Immature natural killer cell (primary cell): Measurements from ENCODE around the gene RETSAT. TPM values are rescaled to one million over a fixed set of nuclear protein-coding genes. Genes with fewer than 3 reads are reported as not detected.
"Not testable (repeated sequence)": the region's sequence is repeated elsewhere in the genome, so short reads cannot be mapped to it uniquely, and the experiment has no call there.

Experiments used
- DNase-seq, 3 donors: peaks; one replicate each; pipeline ENCODE4 v3.0.0; 2022; ENCODE audit warnings: mixed read lengths in 1 of 3
- H3K27ac Mint-ChIP-seq, 6 donors: one replicate each; pipeline ENCODE4 v1.8.0; 2020; ENCODE audit warnings: mixed read lengths in 6 of 6, mild to moderate bottlenecking in 5 of 6, inconsistent platforms in 4 of 6, moderate library complexity in 3 of 6
- H3K27me3 Mint-ChIP-seq, 3 donors: one replicate each; pipeline ENCODE4 v1.8.0; 2020 to 2021; ENCODE audit warnings: low read depth in 3 of 3, mild to moderate bottlenecking in 3 of 3, mixed read lengths in 3 of 3, moderate library complexity in 3 of 3, inconsistent platforms in 1 of 3
- H3K36me3 Mint-ChIP-seq, 3 donors: one replicate each; pipeline ENCODE4 v1.8.0; 2020; ENCODE audit warnings: mixed read lengths in 3 of 3, inconsistent platforms in 2 of 3, mild to moderate bottlenecking in 2 of 3
- H3K4me1 Mint-ChIP-seq, 2 donors: one replicate each; pipeline ENCODE4 v1.8.0; 2020; ENCODE audit warnings: inconsistent platforms in 2 of 2, mild to moderate bottlenecking in 2 of 2, mixed read lengths in 2 of 2, moderate library complexity in 1 of 2
- H3K4me3 Mint-ChIP-seq, 5 donors: one replicate each; pipeline ENCODE4 v1.8.0; 2020; ENCODE audit warnings: mild to moderate bottlenecking in 5 of 5, mixed read lengths in 5 of 5, inconsistent platforms in 3 of 5, moderate library complexity in 3 of 5
- H3K9me3 Mint-ChIP-seq, 6 donors: one replicate each; pipeline ENCODE4 v1.8.0; 2020; ENCODE audit warnings: mild to moderate bottlenecking in 6 of 6, mixed read lengths in 6 of 6, inconsistent platforms in 4 of 6, moderate library complexity in 3 of 6
- polyA plus RNA-seq, 3 donors: library from polyadenylated mRNA; unstranded; fragments of 300-500 nt; fragmentation: Illumina TruSeq; gene quantifications; one replicate each; pipeline ENCODE4 v1.2.3, GENCODE V29; 2021

RETSAT gene
- polyA plus RNA-seq, 3 donors from 2014 or later: 13.7 to 28.1 (median 23.4) TPM

DNA sequence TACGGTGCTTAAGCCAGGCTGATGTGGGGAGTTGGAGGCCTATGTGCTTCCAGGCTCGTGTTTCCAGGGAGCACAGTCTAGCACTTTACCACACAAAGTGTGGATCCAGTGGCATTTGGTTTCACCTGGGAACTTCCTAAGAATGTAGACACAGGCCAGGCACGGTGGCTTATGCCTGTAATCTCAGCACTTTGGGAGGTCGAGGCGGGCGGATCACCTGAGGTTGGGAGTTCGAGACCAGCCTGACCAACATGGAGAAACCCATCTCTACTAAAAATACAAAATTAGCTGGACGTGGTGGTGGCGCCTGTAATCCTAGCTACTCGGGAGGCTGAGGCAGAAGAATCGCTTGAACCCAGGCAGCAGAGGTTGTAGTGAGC lies 30.4 kb downstream of the RETSAT start:
- not testable (repeated sequence) for DNase-seq, H3K9me3 Mint-ChIP-seq
- Mint-ChIP-seq H3K27ac (peak overlapping the region in 5 of 6 donors; percentile 24 to 100 (median 44)), H3K4me3 (peak overlapping the region; percentile 96 to 98 (median 97)), H3K27me3 (peaks cover 7 to 23% (median 13%) of the 10 kb centered on the region in 3 donors), H3K36me3 (peaks cover 40 to 64% (median 54%) of the 10 kb centered on the region in 3 donors), H3K4me1 (peaks cover 88 to 92% of the 10 kb centered on the region in 2 donors)

DNA sequence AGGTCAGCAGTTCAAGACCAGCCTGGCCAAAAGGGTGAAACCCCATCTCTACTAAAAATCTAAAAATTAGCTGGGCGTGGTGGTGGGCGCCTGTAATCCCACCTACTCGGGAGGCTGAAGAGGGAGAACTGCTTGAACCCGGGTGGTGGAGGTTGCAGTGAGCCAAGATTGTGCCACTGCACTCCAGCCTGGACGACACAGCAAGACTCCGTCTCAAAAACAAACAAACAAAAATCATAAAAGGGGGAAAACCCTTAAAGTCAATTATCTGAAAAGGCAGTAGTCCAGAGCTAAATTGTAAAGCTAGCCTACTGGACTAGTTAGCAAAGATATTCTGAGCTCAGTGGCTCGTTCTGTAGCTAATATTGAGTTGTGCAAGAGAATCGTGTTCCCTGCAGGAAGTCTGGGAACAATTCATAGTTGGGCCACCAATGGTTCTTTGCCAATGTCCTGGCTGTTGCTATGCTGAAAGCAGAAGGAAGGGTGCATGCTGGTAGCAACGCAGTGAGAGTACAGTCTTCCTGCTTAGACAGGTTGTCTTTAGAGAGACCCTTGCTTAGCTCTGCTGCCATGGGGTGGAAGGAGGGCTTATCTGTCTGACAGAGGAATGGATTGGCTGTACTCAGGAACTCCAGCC lies 30.9 kb downstream of the RETSAT start:
- no peaks in the 10 kb centered on the region for H3K9me3 Mint-ChIP-seq
- peaks cover 40 to 69% (median 59%) of the 10 kb centered on the region in 3 donors for H3K36me3 Mint-ChIP-seq
- peak overlapping the region; percentile 66 to 98 (median 96) for H3K4me3 Mint-ChIP-seq
- peaks cover 89 to 92% of the 10 kb centered on the region in 2 donors for H3K4me1 Mint-ChIP-seq
- DNase-seq: no peak
- peaks cover 5 to 23% (median 13%) of the 10 kb centered on the region in 3 donors for H3K27me3 Mint-ChIP-seq
- peak overlapping the region in 5 of 6 donors; percentile 24 to 100 (median 44) for H3K27ac Mint-ChIP-seq

DNA sequence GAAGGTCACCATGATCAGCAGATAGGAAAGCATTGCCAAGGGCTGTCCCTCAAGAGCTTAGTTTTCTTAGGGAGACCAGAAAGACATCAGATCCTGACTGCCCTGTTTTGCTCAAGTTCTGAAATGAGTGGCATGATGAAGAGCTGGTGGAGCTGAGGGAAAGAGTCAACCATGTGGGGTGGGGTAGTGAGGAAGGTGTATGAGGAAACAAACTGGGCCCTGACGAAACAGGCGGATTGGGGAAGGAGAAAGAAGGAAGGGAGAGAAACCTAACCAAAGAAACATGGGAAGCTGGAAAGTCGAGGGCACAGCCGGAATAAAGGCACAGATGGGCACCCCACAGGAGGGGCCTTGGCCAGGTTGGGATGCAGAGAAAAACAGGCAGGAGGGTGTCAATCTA lies 34.5 kb downstream of the RETSAT start:
- peaks cover 30 to 68% (median 44%) of the 10 kb centered on the region in 3 donors for H3K36me3 Mint-ChIP-seq
- peaks cover 72 to 77% of the 10 kb centered on the region in 2 donors for H3K4me1 Mint-ChIP-seq
- peaks cover 0 to 3% (median 0%) of the 10 kb centered on the region in 3 donors for H3K27me3 Mint-ChIP-seq
- peak overlapping the region in 5 of 6 donors; percentile 47 to 88 (median 70) for H3K27ac Mint-ChIP-seq
- no peaks in the 10 kb centered on the region for H3K9me3 Mint-ChIP-seq
- no peak for DNase-seq
- peak overlapping the region in 3 of 5 donors; percentile 7 to 48 (median 11) for H3K4me3 Mint-ChIP-seq

DNA sequence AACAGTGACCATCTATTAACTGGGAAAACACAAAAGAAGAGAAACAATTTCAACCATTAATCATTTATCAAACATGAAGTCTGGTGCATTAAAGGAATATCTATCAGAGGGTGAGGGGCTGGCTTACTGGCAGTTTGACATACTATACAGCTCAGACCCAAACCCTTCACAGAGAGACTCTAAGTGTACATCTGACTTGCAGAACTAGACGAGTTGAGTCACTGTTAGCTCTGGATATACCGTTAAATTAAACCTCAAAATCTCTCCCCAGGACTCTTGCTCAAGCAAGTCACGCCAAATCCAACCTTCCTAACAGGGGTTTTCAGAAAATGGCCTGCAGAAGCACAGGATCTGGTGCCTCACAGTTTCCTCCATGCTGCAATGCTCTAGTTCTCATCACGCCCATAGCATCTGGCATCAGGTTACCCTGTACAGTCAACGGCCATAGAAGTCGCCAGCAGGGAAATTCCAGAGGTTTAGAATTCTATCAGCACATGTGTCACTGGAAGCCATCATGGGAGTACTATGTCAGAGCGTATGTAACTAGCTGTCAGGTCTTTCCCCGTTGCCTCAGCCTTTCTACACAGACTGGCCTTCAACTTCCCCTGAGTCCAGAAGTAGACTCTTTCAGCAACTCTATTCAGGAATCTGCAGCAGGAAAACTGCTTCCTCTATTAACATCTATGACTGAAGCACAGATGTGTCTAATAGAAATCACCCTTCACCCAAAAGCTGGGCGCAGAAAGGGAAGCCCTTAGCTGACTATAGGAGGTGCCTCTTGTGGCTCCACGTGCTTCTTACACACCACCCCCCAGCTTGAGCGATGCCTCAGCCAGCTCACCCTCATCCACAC lies 35.9 kb downstream of the RETSAT start:
- Mint-ChIP-seq H3K36me3 (peaks cover 26 to 65% (median 37%) of the 10 kb centered on the region in 3 donors), H3K27ac (peak overlapping the region in 5 of 6 donors; percentile 13 to 76 (median 73)), H3K4me1 (peaks cover 61 to 69% of the 10 kb centered on the region in 2 donors), H3K9me3 (no peaks in the 10 kb centered on the region), H3K27me3 (peaks cover 2 to 3% (median 3%) of the 10 kb centered on the region in 3 donors), H3K4me3 (peak overlapping the region; percentile 6 to 61 (median 24))
- DNase-seq: no peak

DNA sequence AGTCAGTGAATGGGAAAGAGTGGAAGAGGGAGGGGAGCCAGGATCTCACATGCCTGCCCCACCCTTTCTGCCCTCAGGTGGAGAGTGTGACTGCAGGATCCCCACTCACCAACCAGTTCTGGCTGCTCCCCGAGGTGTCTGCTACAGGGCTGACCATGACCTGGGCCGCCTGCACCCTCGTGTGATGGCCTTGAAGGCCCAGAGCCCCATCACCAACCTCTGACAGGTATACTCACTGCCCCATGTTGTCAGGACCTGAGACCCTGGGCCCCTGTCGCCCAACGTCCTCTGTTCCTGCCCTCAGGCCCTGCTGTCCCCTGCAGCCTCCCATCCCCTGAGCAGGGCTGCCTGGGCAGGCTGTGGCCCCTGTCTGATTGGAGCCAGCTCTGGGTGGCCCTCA lies 38.4 kb downstream of the RETSAT start:
- not testable (repeated sequence) for H3K9me3 Mint-ChIP-seq, H3K4me3 Mint-ChIP-seq, DNase-seq, H3K27me3 Mint-ChIP-seq
- Mint-ChIP-seq H3K4me1 (peaks cover 39 to 52% of the 10 kb centered on the region in 2 donors), H3K36me3 (peaks cover 17 to 44% (median 24%) of the 10 kb centered on the region in 3 donors), H3K27ac (peak overlapping the region in 2 of 6 donors; percentile 31 to 39)

DNA sequence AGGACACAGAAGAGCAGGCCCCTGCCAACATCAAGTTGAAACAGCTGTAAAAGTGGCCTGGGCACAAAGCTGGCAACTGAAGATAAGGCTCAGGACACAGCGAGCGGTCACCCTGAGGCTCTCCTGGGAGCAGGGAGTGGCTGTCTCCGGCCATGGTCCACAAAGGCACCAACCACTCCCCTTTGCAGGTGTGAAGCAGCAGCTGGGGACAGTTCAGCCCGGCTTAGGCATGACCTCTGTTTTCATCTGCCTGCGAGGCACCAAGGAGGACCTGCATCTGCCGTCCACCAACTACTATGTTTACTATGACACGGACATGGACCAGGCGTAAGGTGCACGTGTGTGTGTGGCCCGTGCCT lies 39.5 kb downstream of the RETSAT start:
- no peaks in the 10 kb centered on the region for H3K9me3 Mint-ChIP-seq
- H3K27ac Mint-ChIP-seq: peak overlapping the region in 1 of 6 donors; percentile 42
- H3K4me1 Mint-ChIP-seq: peaks cover 37 to 50% of the 10 kb centered on the region in 2 donors
- peaks cover 0 to 5% (median 2%) of the 10 kb centered on the region in 3 donors for H3K27me3 Mint-ChIP-seq
- no peak for DNase-seq
- H3K36me3 Mint-ChIP-seq: peaks cover 11 to 35% (median 14%) of the 10 kb centered on the region in 3 donors
- no peak overlapping the region for H3K4me3 Mint-ChIP-seq

DNA sequence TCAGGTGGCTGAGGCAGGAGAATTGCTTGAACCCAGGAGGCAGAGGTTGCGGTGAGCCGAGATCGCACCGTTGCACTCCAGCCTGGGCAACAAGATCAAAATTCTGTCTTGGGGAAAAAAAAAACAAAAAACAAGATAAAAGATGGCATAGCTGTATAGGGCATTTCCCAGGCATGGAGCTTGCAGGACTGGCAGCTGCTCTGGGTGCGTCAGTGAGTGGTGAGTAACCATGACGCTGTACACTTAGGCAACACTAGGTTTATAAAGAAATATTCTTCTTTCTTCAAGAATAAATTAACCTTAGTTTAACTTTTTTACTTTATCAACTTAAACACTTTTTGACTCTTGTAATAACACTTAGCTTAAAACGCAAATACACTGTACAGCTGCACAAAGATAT lies 41.9 kb downstream of the RETSAT start:
- Mint-ChIP-seq H3K27ac (peak overlapping the region in 3 of 6 donors; percentile 24 to 48 (median 35)), H3K4me1 (peaks cover 38 to 53% of the 10 kb centered on the region in 2 donors), H3K27me3 (peaks cover 4 to 6% (median 5%) of the 10 kb centered on the region in 3 donors), H3K4me3 (no peak overlapping the region), H3K9me3 (no peaks in the 10 kb centered on the region), H3K36me3 (peaks cover 0 to 21% (median 9%) of the 10 kb centered on the region in 3 donors)
- DNase-seq: no peak

DNA sequence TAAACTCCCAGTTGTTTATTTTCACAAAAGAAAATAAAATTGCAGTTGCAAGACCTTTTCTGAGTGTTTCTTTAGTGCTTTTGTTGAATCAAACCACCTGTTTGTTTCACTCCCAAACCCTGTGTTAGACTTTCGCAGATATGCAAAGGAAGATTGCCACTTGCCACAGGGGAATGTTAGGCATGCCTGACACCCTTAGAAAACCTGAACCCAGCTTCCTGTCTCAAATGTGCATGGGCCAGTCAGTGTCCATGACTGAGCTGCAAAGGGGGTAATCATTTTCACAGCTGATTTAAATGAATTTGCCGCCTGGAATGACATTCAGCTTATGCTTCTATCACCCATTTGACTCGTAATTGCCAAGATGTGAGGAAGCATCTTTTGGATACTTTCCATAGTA lies 44.0 kb downstream of the RETSAT start:
- peak overlapping the region; percentile 69 to 84 (median 78) for H3K4me3 Mint-ChIP-seq
- no peaks in the 10 kb centered on the region for H3K9me3 Mint-ChIP-seq
- peaks cover 40 to 49% of the 10 kb centered on the region in 2 donors for H3K4me1 Mint-ChIP-seq
- H3K36me3 Mint-ChIP-seq: peaks cover 0 to 6% (median 4%) of the 10 kb centered on the region in 3 donors
- peak overlapping the region; percentile 77 to 93 (median 86) for H3K27ac Mint-ChIP-seq
- no peak for DNase-seq
- H3K27me3 Mint-ChIP-seq: peaks cover 4 to 8% (median 8%) of the 10 kb centered on the region in 3 donors

DNA sequence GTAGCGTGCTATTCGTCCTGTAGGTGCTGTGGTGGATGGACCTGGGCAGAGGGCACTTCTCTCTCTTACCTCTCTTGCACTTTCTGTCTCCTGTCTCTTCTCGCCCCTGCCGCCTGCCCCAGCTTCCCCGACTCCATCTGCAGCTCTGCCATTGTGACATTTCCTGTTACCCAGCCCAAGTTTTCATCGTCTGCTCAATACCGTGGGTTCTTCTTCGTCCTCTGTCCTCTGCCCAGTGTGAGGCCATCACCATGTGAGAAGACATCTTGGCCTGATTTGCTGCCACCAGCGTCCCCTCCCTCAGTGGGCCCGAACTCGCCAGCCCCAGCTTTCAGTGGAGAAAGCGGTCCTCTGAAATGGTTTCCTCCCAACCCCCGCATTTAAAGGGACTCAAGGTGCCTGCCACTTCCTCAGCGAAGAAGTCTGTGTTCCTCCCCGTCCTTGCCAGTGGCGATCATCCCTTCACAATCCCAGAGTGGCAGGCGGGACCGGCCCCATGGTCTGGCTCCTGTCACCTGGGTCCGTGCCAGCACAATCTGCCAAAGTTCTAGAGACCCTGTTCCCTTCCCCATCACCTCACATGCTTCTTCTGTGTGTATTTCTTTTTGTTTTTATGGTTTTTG lies 44.5 kb downstream of the RETSAT start:
- Mint-ChIP-seq H3K4me3 (peak overlapping the region; percentile 69 to 84 (median 78)), H3K27ac (peak overlapping the region; percentile 77 to 93 (median 86)), H3K27me3 (peaks cover 4 to 8% (median 8%) of the 10 kb centered on the region in 3 donors), H3K36me3 (peaks cover 0 to 6% (median 4%) of the 10 kb centered on the region in 3 donors), H3K9me3 (no peaks in the 10 kb centered on the region), H3K4me1 (peaks cover 40 to 49% of the 10 kb centered on the region in 2 donors)
- peak; percentile 30 to 34 (median 32) for DNase-seq

DNA sequence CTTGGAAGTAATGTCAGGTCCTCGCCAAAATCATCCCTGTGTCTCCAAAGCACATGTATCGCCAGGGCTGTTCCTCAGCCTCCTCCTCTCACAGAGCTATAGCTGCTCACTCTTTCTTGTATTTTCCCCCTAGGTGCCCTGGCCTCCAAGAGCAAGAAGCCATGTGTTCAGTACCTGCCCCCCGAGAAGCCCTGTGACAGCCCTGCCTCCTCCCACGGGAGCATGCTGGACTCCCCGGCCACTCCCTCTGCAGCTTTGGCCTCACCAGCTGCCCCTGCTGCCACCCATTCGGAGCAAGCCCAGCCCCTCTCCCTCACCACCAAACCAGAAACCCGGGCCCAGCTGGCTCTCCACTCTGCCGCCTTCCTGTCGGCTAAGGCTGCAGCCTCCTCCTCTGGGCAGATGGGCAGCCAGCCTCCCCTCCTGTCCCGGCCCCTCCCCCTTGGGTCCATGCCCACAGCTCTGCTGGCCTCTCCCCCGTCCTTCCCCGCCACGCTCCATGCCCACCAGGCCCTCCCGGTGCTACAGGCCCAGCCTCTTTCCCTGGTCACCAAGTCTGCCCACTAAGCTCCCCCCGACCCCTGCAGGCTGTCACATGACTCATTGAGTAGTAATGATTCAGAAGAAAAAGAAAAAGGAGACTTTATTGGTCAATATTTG lies 45.3 kb downstream of the RETSAT start:
- peaks cover 4 to 8% (median 6%) of the 10 kb centered on the region in 3 donors for H3K27me3 Mint-ChIP-seq
- peak overlapping the region; percentile 80 to 93 (median 86) for H3K27ac Mint-ChIP-seq
- H3K4me3 Mint-ChIP-seq: peak overlapping the region; percentile 69 to 84 (median 78)
- no peaks in the 10 kb centered on the region for H3K9me3 Mint-ChIP-seq
- peaks cover 40 to 44% of the 10 kb centered on the region in 2 donors for H3K4me1 Mint-ChIP-seq
- DNase-seq: no peak
- H3K36me3 Mint-ChIP-seq: peaks cover 0 to 3% (median 0%) of the 10 kb centered on the region in 3 donors

DNA sequence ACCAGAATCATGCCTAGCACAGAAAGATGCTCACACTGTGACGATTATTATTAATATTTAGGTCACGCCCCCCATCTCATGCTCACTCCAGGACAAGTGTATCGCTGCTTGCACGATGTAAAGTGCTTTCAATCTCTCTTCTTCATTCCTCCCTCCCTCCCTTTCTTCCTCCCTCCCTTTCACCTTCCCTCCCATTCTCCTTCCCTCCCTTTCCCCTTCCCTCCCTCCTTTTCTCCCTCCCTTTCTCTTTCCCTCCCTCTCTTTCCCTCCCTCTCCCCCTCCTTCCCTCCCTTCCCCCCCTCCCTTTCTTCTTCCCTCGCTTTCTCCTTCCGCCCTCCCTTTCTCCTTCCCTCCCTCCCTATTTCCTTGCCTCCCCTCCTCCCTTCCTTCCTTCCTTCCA lies 46.1 kb downstream of the RETSAT start:
- no peak for DNase-seq
- peak overlapping the region in 5 of 6 donors; percentile 30 to 91 (median 84) for H3K27ac Mint-ChIP-seq
- H3K36me3 Mint-ChIP-seq: no peaks in the 10 kb centered on the region
- peaks cover 2 to 9% (median 6%) of the 10 kb centered on the region in 3 donors for H3K27me3 Mint-ChIP-seq
- peaks cover 37 to 44% of the 10 kb centered on the region in 2 donors for H3K4me1 Mint-ChIP-seq
- H3K4me3 Mint-ChIP-seq: peak overlapping the region in 2 of 5 donors; percentile 54 to 69
- H3K9me3 Mint-ChIP-seq: no peaks in the 10 kb centered on the region

DNA sequence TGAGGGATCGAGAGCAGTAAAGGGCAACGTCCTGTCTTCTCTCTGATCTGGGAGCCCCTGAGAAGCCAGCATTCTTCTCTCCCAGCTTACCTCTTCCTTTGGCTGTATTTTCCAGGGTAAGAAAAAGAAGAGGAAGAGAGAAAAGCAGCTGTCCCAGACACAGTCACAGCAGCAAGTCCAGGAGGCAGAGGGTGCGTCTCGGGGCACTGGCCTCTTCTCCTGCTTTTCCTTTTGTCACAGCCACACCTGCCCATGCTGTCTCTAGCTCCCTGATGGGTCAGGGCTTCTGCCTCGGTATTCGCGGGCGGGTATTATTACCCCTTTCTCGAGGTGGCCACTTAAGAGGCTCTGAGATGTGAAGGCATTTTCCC lies 46.8 kb downstream of the RETSAT start:
- no peaks in the 10 kb centered on the region for H3K36me3 Mint-ChIP-seq
- H3K27ac Mint-ChIP-seq: peak overlapping the region in 2 of 6 donors; percentile 51 to 55
- no peak for DNase-seq
- peak overlapping the region; percentile 57 to 78 (median 68) for H3K4me3 Mint-ChIP-seq
- no peaks in the 10 kb centered on the region for H3K9me3 Mint-ChIP-seq
- peaks cover 3 to 11% (median 6%) of the 10 kb centered on the region in 3 donors for H3K27me3 Mint-ChIP-seq
- peaks cover 37 to 44% of the 10 kb centered on the region in 2 donors for H3K4me1 Mint-ChIP-seq
